ENCODE data around the gene HGS. TPM values are rescaled to one million over a fixed set of nuclear protein-coding genes. Genes with fewer than 3 reads are reported as not detected.

HGS gene
- total and polyA plus RNA-seq, 2 of the 4 experiments (the other 2 are of a cell fraction) = 52.5 to 137 TPM

GRCh38 chr17:81723651-81724209 lies 39.9 kb downstream of the HGS start:
- BruUV-seq (replicated peaks) = no TSS peak
- Histone ChIP-seq H3K9me3 (ENCODE audit: control insufficient read depth, insufficient read depth, low read length) (no peaks in the 10 kb centered on the region), H3K4me3 (ENCODE audit: insufficient read depth, low read depth, low read length) (no peak overlapping the region), H3K36me3 (ENCODE audit: control insufficient read depth, insufficient read depth, low read length) (0 out of 2 replicates have a peak, but pooled peaks cover 2% of the 10 kb centered on the region), H4K5ac (ENCODE audit: low read depth, low read length) (no peak overlapping the region), H4K8ac (ENCODE audit: low read depth in 2 of 2, low read length in 2 of 2) (no peak overlapping the region), H2BK5ac (ENCODE audit: low read depth, low read length, poor library complexity, severe bottlenecking) (no peak overlapping the region), H3K4me2 (ENCODE audit: low read depth, low read length) (no peak overlapping the region), H3K79me1 (ENCODE audit: low read depth in 1 of 2, low read length in 2 of 2) (no peaks in the 10 kb centered on the region), H3K9me1 (ENCODE audit: insufficient read depth, low read length) (no peaks in the 10 kb centered on the region), H3K27ac (ENCODE audit: insufficient read depth, low read length) (no peak overlapping the region), H3K56ac (ENCODE audit: extremely low read depth, insufficient read depth, low read length) (no peak overlapping the region), H3K4ac (ENCODE audit: low read depth, low read length) (no peak overlapping the region), H2AFZ (replicated peaks; ENCODE audit: low read length, poor library complexity) (no peak overlapping the region), H3K27me3 (ENCODE audit: control insufficient read depth, insufficient read depth, low read length) (no peaks in the 10 kb centered on the region), H2AK9ac (replicated peaks; ENCODE audit: low read depth, low read length, poor library complexity) (no peak overlapping the region), H3K4me1 (ENCODE audit: control insufficient read depth, insufficient read depth, low read length) (no peaks in the 10 kb centered on the region), H3K18ac (ENCODE audit: low read depth, low read length) (no peak overlapping the region), H2BK120ac (ENCODE audit: low read depth, low read length) (no peak overlapping the region), H3K14ac (replicated peaks; ENCODE audit: low read depth, low read length) (no peak overlapping the region), H4K20me1 (ENCODE audit: insufficient read depth, low read length) (no peaks in the 10 kb centered on the region), H3K9ac (ENCODE audit: low read depth, low read length) (no peak overlapping the region), H2BK15ac (ENCODE audit: low read depth, low read length) (no peak overlapping the region), H2AK5ac (ENCODE audit: low read depth, low read length) (no peak overlapping the region), H4K91ac (ENCODE audit: insufficient read depth, low read depth, low read length) (no peak overlapping the region), H3K23ac (ENCODE audit: low read depth, low read length) (no peak overlapping the region), H2BK20ac (ENCODE audit: low read depth, low read length) (no peak overlapping the region)
- intact Hi-C loops (cut with micrococcal nuclease) (no loop called here), dilution Hi-C loops (cut with HindIII; ENCODE audit: low sequenced_read_pairs, unreplicated experiment) (no loop called here), in situ Hi-C loops (cut with MboI; ENCODE audit: low sequenced_read_pairs) (no loop called here)
- no peak for DNase-seq
- POLR2A ChIA-PET (ENCODE audit: unreplicated experiment) = no interaction called here
- no peak for ATAC-seq (ENCODE audit: low read depth)
- CTCF ChIA-PET = no interaction called here
- WGBS, 2 experiments (ENCODE audit: extremely low coverage in 2 of 2, insufficient read length in 1 of 2) = no CpG with 5 or more reads among the region's 12 CpGs
- TF ChIP-seq RFX5 (IDR thresholded peaks at IDR 0.05; ENCODE audit: low read depth, low read length) (no peak), RCOR1 (IDR thresholded peaks at IDR 0.05; ENCODE audit: insufficient replicate concordance, low read length) (no peak), MAFK (IDR thresholded peaks at IDR 0.05; ENCODE audit: low read depth, low read length) (no peak), ELK1 (IDR thresholded peaks at IDR 0.05; ENCODE audit: borderline replicate concordance, low read depth, low read length) (no peak), CTCF (conservative IDR thresholded peaks at IDR 0.05; ENCODE audit: low read depth, low read length) (no peak), CEBPB (IDR thresholded peaks at IDR 0.05; ENCODE audit: low read depth, low read length) (no peak)
